ENCODE results near the gene SUSD1.

DNA sequence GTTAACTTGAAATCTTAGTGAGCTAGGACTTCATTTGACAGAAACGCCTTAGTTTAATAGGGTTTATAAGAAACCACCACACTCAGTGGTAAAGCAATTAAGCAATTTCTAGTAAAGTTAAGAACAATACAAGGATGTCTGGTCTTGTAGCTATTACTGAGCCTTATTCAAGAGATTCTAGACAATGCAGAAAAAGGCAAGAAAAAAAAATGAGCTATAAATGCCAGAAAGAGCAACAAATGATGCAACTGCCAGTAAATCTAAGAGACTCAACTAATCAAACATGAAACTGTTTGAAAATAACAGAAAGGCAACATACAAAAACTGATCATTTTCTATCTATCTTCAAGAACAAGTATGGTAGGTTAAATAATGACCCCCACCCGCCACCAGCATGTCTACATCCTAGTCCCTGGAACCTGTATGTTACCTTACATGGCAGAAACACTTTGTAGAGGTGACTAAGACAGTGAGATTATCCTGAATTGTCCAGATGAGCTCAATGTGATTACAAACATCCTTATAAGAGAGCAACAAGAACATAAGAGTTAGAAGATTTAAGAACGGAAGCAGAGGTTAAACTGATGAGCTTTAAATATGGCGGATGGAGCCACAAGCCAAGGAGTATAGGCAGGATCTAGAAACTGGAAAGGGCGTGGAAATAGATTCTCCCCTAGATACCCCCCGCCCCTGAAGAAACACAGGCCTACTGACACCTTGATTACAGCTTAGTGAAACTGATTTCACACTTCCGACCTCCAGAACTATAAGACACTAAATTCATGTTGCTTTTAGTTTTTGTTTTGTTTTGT lies 93.0 kb downstream of the SUSD1 start:
- TF ChIP-seq EZH2 (IDR thresholded peaks at IDR 0.05; ENCODE audit: low read length) = no peak
- TF ChIP-seq, protein P1, sequence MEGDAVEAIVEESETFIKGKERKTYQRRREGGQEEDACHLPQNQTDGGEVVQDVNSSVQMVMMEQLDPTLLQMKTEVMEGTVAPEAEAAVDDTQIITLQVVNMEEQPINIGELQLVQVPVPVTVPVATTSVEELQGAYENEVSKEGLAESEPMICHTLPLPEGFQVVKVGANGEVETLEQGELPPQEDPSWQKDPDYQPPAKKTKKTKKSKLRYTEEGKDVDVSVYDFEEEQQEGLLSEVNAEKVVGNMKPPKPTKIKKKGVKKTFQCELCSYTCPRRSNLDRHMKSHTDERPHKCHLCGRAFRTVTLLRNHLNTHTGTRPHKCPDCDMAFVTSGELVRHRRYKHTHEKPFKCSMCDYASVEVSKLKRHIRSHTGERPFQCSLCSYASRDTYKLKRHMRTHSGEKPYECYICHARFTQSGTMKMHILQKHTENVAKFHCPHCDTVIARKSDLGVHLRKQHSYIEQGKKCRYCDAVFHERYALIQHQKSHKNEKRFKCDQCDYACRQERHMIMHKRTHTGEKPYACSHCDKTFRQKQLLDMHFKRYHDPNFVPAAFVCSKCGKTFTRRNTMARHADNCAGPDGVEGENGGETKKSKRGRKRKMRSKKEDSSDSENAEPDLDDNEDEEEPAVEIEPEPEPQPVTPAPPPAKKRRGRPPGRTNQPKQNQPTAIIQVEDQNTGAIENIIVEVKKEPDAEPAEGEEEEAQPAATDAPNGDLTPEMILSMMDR (optimal IDR thresholded peaks at IDR 0.05 in 1 of 3, IDR thresholded peaks at IDR 0.05 in 1 of 3, conservative IDR thresholded peaks at IDR 0.05 in 1 of 3; ENCODE audit: extremely low read depth in 1 of 3, insufficient read depth in 2 of 3, low read length in 3 of 3) = no peak

All from keratinocyte (primary cell).